CD4-positive, alpha-beta memory T cell (primary cell): Measurements from ENCODE around the gene PRKG1. TPM values are rescaled to one million over a fixed set of nuclear protein-coding genes. Genes with fewer than 3 reads are reported as not detected.
A peak's percentile ranks its signal among the peaks of the same experiment; 100 is the strongest.

Source experiments
- CTCF ChIA-PET: fragments of 350-600 bp; sonication (Branson Sonifier 250); formaldehyde crosslinking; loops from one replicate; lab custom pipeline; 2021; ENCODE audit warnings: inconsistent platforms; ENCODE audit not compliant: partially characterized antibody; lab: Charles Lee
- POLR2A ChIA-PET: fragments of 350-600 bp; sonication (Branson Sonifier 250); formaldehyde crosslinking; loops from one replicate; lab custom pipeline; 2021; ENCODE audit not compliant: partially characterized antibody; lab: Charles Lee
- DNase-seq, 5 donors: peaks; one replicate each; pipeline versions ENCODE4 v3.0.0 to v3.0.0-alpha.2; 2020 to 2022; ENCODE audit warnings: mixed read lengths in 1 of 5
- H3K27ac ChIP-seq: one replicate; pipeline ENCODE4 v1.7.0; 2013; ENCODE audit warnings: low read depth, low read length
- H3K27me3 ChIP-seq: 2 replicates; pipeline ENCODE4 v1.7.0; 2013; ENCODE audit warnings: mild to moderate bottlenecking, low read length, moderate library complexity; ENCODE audit not compliant: insufficient read depth
- H3K36me3 ChIP-seq: 2 replicates; pipeline ENCODE4 v1.7.0; 2013; ENCODE audit warnings: mild to moderate bottlenecking, low read length, moderate library complexity; ENCODE audit not compliant: insufficient read depth
- H3K4me1 ChIP-seq: 2 replicates; pipeline ENCODE4 v1.7.0; 2013; ENCODE audit warnings: mild to moderate bottlenecking, low read length, moderate library complexity; ENCODE audit not compliant: insufficient read depth
- H3K4me3 ChIP-seq, 2 donors: one replicate each; pipeline ENCODE4 v1.7.0; 2013; ENCODE audit warnings: low read length in 2 of 2, mild to moderate bottlenecking in 1 of 2
- H3K9me3 ChIP-seq, 2 donors: one replicate each; pipeline ENCODE4 v1.7.0; 2013; ENCODE audit warnings: low read length in 2 of 2, control low read depth in 1 of 2; ENCODE audit not compliant: control insufficient read depth in 1 of 2
- H3K27ac Mint-ChIP-seq, 7 donors: one replicate each; pipeline ENCODE4 v1.8.0; 2020 to 2021; ENCODE audit warnings: mixed read lengths in 7 of 7, mild to moderate bottlenecking in 6 of 7, inconsistent platforms in 3 of 7, moderate library complexity in 3 of 7
- H3K27me3 Mint-ChIP-seq, 2 donors: one replicate each; pipeline ENCODE4 v1.8.0; 2020 to 2021; ENCODE audit warnings: mixed read lengths in 2 of 2
- H3K36me3 Mint-ChIP-seq, 2 donors: one replicate each; pipeline ENCODE4 v1.8.0; 2020 to 2021; ENCODE audit warnings: mixed read lengths in 2 of 2, inconsistent platforms in 1 of 2, mild to moderate bottlenecking in 1 of 2
- H3K4me1 Mint-ChIP-seq, 4 donors: one replicate each; pipeline ENCODE4 v1.8.0; 2020 to 2021; ENCODE audit warnings: mixed read lengths in 4 of 4, mild to moderate bottlenecking in 1 of 4
- H3K4me3 Mint-ChIP-seq, 8 donors: one replicate each; pipeline ENCODE4 v1.8.0; 2020 to 2021; ENCODE audit warnings: mixed read lengths in 8 of 8, mild to moderate bottlenecking in 7 of 8, moderate library complexity in 6 of 8, inconsistent platforms in 3 of 8
- H3K9me3 Mint-ChIP-seq, 8 donors: one replicate each; pipeline ENCODE4 v1.8.0; 2020 to 2021; ENCODE audit warnings: mixed read lengths in 8 of 8, mild to moderate bottlenecking in 5 of 8, inconsistent platforms in 3 of 8, moderate library complexity in 1 of 8
- intact Hi-C: fragments of 100-400 bp; cut with micrococcal nuclease; formaldehyde crosslinking; loops from one replicate; pipeline ENCODE4 v1.15.1; 2023
- polyA plus RNA-seq, 2 donors: library from polyadenylated mRNA; unstranded; fragments of 300-500 nt; fragmentation: Illumina TruSeq; gene quantifications; one replicate each; pipeline ENCODE4 v1.2.3, GENCODE V29; 2021
- total RNA-seq, 2 experiments: library from RNA; stranded (reverse); gene quantifications; one replicate each; pipeline ENCODE4 v1.2.3, GENCODE V29; 2021

PRKG1 gene
- total and polyA plus RNA-seq, 4 experiments from 2014 or later: 0.06 to 0.20 TPM; not detected in 2

- Histone ChIP-seq H3K27ac (no peak overlapping the region), H3K27me3 (no peaks in the 10 kb centered on the region), H3K36me3 (no peaks in the 10 kb centered on the region), H3K4me1 (peaks cover 17% of the 10 kb centered on the region), H3K4me3 (no peak overlapping the region), H3K9me3 (no peaks in the 10 kb centered on the region)
- Mint-ChIP-seq H3K27me3 (peaks cover 7 to 11% of the 10 kb centered on the region in 2 donors), H3K36me3 (no peaks in the 10 kb centered on the region), H3K4me3 (no peak overlapping the region), H3K4me1 (peaks cover 7 to 22% (median 14%) of the 10 kb centered on the region in 4 donors), H3K27ac (peak overlapping the region in 1 of 7 donors; percentile 58), H3K9me3 (no peaks in the 10 kb centered on the region)
- no peak for DNase-seq
- intact Hi-C loops: no loop called here
- ChIA-PET POLR2A (no interaction called here), CTCF (no interaction called here)
Observed at GRCh38 chr10:51711519-51711891, 637.2 kb downstream of the PRKG1 start.

DNA sequence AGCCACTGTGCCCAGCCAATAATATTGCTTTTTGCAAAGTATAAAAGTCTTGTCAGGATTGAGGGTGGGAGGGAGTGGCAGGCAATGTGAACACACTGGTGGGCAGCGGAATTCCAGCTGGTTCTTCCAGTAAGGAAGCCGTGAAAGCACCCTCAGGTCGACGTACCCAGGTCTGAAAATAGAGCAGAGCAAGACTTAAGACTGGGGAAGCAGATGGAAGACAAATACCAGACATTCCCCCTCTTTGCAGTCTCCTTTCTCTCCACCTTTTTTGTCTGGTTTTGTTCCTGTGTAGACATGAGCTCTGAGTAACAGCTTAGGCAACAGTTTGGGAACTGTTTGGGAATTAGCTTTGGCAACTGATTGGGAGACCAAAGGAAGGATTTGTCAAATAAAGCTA, 642.7 kb downstream of the PRKG1 start:
- H3K27me3 Mint-ChIP-seq: peaks cover 8 to 10% of the 10 kb centered on the region in 2 donors
- intact Hi-C loops: no loop called here
- no peak overlapping the region for H3K4me3 Mint-ChIP-seq
- Histone ChIP-seq H3K36me3 (no peaks in the 10 kb centered on the region), H3K27me3 (no peaks in the 10 kb centered on the region), H3K9me3 (no peaks in the 10 kb centered on the region), H3K4me1 (no peaks in the 10 kb centered on the region), H3K27ac (no peak overlapping the region), H3K4me3 (no peak overlapping the region)
- H3K27ac Mint-ChIP-seq: no peak overlapping the region
- H3K9me3 Mint-ChIP-seq: no peaks in the 10 kb centered on the region
- no peaks in the 10 kb centered on the region for H3K36me3 Mint-ChIP-seq
- DNase-seq: no peak
- POLR2A ChIA-PET: no interaction called here
- CTCF ChIA-PET: no interaction called here
- no peaks in the 10 kb centered on the region for H3K4me1 Mint-ChIP-seq

- no peak overlapping the region for H3K27ac Mint-ChIP-seq
- no peaks in the 10 kb centered on the region for H3K36me3 ChIP-seq
- no peak overlapping the region for H3K27ac ChIP-seq
- ChIA-PET CTCF (interaction anchor here (0.7 kb wide), 1 partner anchor 11 kb away, joined by 3 read pairs; no protein-coding TSS in a partner anchor), POLR2A (no interaction called here)
- H3K9me3 Mint-ChIP-seq: no peaks in the 10 kb centered on the region
- no peak overlapping the region for H3K4me3 Mint-ChIP-seq
- intact Hi-C loops: no loop called here
- peaks cover 8 to 10% of the 10 kb centered on the region in 2 donors for H3K27me3 Mint-ChIP-seq
- H3K4me1 ChIP-seq: no peaks in the 10 kb centered on the region
- DNase-seq: no peak
- H3K27me3 ChIP-seq: no peaks in the 10 kb centered on the region
- H3K4me3 ChIP-seq: no peak overlapping the region
- H3K9me3 ChIP-seq: no peaks in the 10 kb centered on the region
- H3K4me1 Mint-ChIP-seq: no peaks in the 10 kb centered on the region
- H3K36me3 Mint-ChIP-seq: no peaks in the 10 kb centered on the region
Observed at GRCh38 chr10:51718804-51719291, 644.6 kb downstream of the PRKG1 start.

DNA sequence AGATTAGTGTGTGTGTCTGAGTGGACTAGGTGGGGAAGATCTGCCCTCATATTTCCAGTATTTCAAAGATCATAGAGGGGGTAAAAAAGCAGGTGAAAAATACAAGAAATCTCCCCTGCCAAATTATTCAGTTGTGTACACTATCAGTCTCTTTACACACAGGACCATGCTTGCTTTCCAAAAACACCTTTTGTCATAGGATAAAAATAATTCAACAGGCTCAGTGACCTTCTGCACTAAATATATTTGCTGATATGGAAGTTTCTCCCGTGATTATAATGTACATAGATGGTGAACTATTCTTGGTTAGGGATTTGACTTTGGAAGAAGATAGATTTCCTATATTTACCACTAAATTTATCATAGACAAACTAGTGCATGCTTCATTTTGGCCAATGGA, 649.8 kb downstream of the PRKG1 start:
- ChIA-PET POLR2A (no interaction called here), CTCF (no interaction called here)
- H3K27ac ChIP-seq: no peak overlapping the region
- H3K4me1 Mint-ChIP-seq: no peaks in the 10 kb centered on the region
- H3K27me3 ChIP-seq: no peaks in the 10 kb centered on the region
- no peaks in the 10 kb centered on the region for H3K36me3 ChIP-seq
- no peak overlapping the region for H3K4me3 Mint-ChIP-seq
- no peak for DNase-seq
- H3K27ac Mint-ChIP-seq: no peak overlapping the region
- peaks cover 0 to 2% of the 10 kb centered on the region in 2 donors for H3K27me3 Mint-ChIP-seq
- no peak overlapping the region for H3K4me3 ChIP-seq
- no peaks in the 10 kb centered on the region for H3K36me3 Mint-ChIP-seq
- no peaks in the 10 kb centered on the region for H3K4me1 ChIP-seq
- H3K9me3 Mint-ChIP-seq: no peaks in the 10 kb centered on the region
- intact Hi-C loops: no loop called here
- H3K9me3 ChIP-seq: no peaks in the 10 kb centered on the region

GRCh38 chr10:51729822-51730555, 655.7 kb downstream of the PRKG1 start:
- Mint-ChIP-seq H3K27me3 (peaks cover 0 to 4% of the 10 kb centered on the region in 2 donors), H3K4me1 (no peaks in the 10 kb centered on the region), H3K4me3 (no peak overlapping the region), H3K27ac (no peak overlapping the region), H3K36me3 (no peaks in the 10 kb centered on the region), H3K9me3 (no peaks in the 10 kb centered on the region)
- Histone ChIP-seq H3K27me3 (no peaks in the 10 kb centered on the region), H3K36me3 (no peaks in the 10 kb centered on the region), H3K27ac (no peak overlapping the region), H3K4me1 (no peaks in the 10 kb centered on the region), H3K9me3 (no peaks in the 10 kb centered on the region), H3K4me3 (no peak overlapping the region)
- intact Hi-C loops: no loop called here
- ChIA-PET POLR2A (no interaction called here), CTCF (interaction anchor here (0.7 to 0.9 kb wide), 2 partner anchors 11 to 521 kb away, joined by 3 to 4 read pairs; no protein-coding TSS in a partner anchor)
- no peak for DNase-seq

DNA sequence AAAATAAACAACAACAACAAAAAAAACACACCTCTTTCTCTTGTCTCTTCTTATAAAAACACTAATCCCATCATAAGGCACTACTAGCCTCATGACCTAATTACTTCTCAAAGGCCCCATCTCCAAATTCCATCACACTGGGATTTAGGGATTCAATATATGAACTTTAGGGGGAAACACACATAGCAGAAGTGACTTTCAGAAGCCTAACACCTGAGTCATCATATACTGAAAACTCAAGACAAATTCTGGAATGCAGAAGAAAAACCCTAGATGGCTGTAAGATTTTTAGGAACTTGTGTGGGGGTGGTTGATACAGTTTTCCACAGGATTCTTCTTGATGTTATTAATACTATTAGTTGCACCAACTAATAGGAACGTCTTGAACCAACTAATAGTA, 658.8 kb downstream of the PRKG1 start:
- Histone ChIP-seq H3K4me1 (no peaks in the 10 kb centered on the region), H3K9me3 (no peaks in the 10 kb centered on the region), H3K27ac (no peak overlapping the region), H3K27me3 (no peaks in the 10 kb centered on the region), H3K4me3 (no peak overlapping the region), H3K36me3 (no peaks in the 10 kb centered on the region)
- H3K9me3 Mint-ChIP-seq: no peaks in the 10 kb centered on the region
- H3K4me1 Mint-ChIP-seq: no peaks in the 10 kb centered on the region
- DNase-seq: no peak
- peaks cover 1 to 5% of the 10 kb centered on the region in 2 donors for H3K27me3 Mint-ChIP-seq
- H3K27ac Mint-ChIP-seq: no peak overlapping the region
- intact Hi-C loops: no loop called here
- H3K36me3 Mint-ChIP-seq: no peaks in the 10 kb centered on the region
- ChIA-PET POLR2A (no interaction called here), CTCF (no interaction called here)
- H3K4me3 Mint-ChIP-seq: no peak overlapping the region

DNA sequence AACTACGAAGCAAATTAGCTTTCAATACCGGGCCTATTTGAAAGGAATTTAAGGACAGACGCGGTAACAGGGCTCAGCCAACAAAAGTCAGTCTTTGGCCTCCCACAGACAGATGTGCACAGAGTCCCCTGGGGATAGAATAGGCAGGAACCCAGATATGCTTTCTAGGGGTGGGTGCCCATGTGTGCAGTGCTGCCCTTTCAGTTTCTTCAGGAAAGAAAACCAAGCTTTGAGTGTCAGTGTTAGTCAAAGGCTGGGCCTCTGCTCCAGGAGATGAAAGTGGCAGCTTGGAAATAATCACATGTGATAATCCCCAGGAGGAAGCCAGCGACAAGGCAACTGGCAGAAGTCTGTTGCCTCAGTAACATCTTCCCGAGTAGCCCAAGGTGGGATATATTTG, 668.9 kb downstream of the PRKG1 start:
- Mint-ChIP-seq H3K4me3 (no peak overlapping the region), H3K27me3 (peaks cover 2 to 5% of the 10 kb centered on the region in 2 donors), H3K4me1 (no peaks in the 10 kb centered on the region), H3K9me3 (no peaks in the 10 kb centered on the region), H3K27ac (no peak overlapping the region), H3K36me3 (no peaks in the 10 kb centered on the region)
- DNase-seq: no peak
- Histone ChIP-seq H3K27me3 (no peaks in the 10 kb centered on the region), H3K4me1 (no peaks in the 10 kb centered on the region), H3K36me3 (no peaks in the 10 kb centered on the region), H3K27ac (no peak overlapping the region), H3K9me3 (no peaks in the 10 kb centered on the region), H3K4me3 (no peak overlapping the region)
- intact Hi-C loops: no loop called here
- CTCF ChIA-PET: no interaction called here
- POLR2A ChIA-PET: no interaction called here
